Measurements from ENCODE around the gene PID1.
"Not testable (repeated sequence)": the region's sequence is repeated elsewhere in the genome, so short reads cannot be mapped to it uniquely, and the experiment has no call there.

Gene PID1

DNA sequence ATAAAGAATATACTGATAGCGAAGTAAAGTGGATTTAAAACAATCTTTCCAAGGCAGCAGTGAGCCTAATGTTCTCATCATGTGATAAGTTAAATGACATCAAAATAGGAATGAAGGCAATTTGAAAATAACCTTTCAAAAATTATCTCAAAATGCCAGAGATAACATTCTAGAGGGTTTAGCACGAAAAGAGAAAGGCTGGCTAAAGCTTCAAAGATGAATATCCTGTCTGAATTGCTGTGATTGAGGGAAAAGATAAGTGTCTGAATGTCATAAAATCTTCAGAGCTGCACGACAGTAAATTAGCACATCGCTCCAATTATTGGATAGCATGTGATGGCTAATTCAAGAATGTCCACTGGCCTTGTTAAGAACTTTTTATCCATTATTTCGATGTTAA, 159.3 kb downstream of the PID1 start:
- DNase-seq (ENCODE audit: low spot score), result no peak

DNA sequence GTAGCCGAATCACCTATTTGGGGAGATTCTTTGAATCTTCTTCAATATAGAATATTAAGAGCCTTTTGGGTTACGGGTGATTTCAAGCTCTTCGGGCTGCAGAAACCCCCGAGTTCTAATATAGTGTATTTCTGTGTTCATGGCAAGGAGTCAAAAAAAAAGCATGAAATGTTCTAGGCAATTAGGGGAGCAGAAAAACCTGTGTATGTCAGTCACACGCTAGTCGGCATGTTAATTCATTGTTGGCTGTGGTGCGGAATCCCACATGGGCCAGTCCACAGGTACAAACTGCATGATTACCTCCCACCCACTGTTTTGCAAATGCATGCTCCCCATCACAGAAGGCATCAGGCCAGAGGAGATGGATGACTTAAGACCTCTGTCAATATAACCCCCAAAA, 161.9 kb downstream of the PID1 start:
- no peak for DNase-seq (ENCODE audit: low spot score)

- no peak for DNase-seq (ENCODE audit: low spot score)
These were observed 163.5 kb downstream of the PID1 start for GRCh38 chr2:229107601-229108000.

DNA sequence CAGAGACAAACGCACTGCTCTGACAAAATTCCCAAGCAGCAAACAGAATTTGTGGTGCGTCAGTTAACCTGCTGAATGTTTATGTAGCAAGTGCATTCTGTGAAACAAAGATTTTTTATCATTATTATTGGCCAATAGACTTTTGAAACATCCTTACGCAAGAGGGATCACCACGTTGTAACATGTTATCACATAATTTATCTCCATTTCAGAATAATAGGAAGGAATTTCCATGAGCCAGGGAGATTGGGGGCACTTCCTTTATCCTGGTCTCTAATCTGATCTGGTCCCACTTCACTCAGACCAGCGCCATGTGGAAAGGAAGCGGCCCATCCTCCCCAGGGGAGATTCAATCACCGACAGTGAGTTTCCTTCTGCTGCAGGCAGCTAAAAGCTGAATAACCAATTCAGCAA, 166.1 kb downstream of the PID1 start:
- no peak for DNase-seq (ENCODE audit: low spot score)

- DNase-seq (ENCODE audit: low spot score), result no peak
These were observed 167.1 kb downstream of the PID1 start for GRCh38 chr2:229104025-229104424.

DNA sequence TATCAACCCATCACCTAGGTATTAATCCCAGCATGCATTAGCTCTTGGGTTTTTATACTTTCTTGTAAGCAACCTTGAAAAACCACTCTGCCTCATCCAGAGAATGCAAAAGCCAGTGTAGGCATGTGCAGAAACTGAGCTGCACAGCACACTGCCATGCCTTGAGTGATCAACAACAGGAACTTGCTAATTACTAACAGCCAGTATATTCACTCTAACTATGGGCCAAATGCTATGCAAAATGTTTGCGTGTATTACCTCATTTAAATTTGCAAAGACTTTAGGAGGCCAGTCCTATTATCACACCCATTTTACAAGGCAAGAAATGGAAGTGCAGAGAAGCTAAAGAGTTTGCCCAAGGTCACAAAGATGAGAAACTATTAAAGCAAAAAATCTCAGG, 169.8 kb downstream of the PID1 start:
- DNase-seq (ENCODE audit: low spot score), result no peak

- no peak for DNase-seq (ENCODE audit: low spot score)
These were observed 171.9 kb downstream of the PID1 start for GRCh38 chr2:229099231-229099630.

GRCh38 chr2:229098801-229099200, 172.3 kb downstream of the PID1 start:
- no peak for DNase-seq (ENCODE audit: low spot score)

DNA sequence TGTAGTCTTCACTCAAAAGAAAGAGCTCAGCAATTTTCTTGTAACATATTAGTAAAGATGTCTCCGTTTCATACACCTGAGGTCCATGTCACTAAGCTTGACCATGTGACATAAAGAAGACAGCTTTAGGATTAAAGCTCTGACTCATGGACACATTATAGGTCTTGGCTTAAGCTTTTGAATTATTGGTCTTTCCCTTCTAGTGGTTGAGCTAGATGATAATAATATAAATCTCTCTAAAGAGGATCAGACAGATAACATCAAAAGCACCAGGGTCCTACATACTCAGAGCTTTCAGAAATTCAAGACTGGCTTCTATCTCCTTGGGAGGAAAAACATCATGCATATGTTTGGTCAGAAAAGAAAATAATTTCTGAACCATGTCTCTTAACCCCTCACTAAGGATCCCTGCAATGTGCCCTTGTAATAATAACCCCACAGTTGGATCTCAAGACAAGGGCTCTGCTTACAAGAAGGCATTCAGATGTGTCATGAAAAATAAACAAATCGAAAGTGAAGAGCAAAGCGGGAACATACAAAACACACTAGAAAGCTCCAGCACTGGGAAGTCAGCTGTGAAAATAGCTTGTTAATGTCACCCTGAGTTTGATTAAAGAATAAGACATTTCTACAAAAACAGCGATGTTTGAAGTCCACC, 174.5 kb downstream of the PID1 start:
- no peak for DNase-seq (ENCODE audit: low spot score)

DNA sequence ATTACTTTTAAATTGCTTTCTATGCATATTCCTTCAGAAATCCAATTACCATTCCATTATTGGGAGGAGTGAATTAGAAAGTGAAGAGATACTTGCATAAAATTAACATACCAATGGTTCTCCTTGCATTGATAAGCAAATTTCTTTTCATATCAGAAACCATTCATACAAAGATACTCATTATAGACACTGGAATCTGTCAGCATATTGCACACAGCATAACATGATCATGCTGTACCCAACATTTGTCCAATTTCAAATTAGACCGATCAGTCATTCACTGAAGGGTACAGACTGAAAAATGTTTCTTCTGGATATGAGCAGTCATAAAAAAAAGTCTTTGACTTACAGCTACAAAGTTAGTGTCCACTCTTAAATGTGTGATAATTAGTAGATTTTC, 175.6 kb downstream of the PID1 start:
- DNase-seq (ENCODE audit: low spot score), result no peak

DNA sequence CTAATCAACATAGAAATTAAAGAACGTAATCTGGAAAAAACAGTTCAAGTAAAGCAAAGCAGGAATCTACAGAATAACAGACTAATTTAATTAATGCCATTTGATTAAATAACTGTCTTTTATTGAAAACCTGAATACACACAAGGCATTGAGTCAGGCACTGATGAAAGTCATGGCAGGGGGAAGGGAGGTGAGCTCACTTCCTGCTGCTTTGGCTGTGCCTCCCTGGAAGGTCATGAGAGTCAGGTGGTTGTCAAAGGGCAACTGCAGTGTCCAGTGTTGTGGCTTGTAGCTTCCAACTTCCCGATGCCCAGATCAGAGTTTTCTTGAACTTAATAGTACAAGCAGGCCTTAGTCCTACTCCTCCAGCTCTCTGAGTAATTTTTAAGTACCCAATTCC, 180.9 kb downstream of the PID1 start:
- no peak for DNase-seq (ENCODE audit: low spot score)

DNA sequence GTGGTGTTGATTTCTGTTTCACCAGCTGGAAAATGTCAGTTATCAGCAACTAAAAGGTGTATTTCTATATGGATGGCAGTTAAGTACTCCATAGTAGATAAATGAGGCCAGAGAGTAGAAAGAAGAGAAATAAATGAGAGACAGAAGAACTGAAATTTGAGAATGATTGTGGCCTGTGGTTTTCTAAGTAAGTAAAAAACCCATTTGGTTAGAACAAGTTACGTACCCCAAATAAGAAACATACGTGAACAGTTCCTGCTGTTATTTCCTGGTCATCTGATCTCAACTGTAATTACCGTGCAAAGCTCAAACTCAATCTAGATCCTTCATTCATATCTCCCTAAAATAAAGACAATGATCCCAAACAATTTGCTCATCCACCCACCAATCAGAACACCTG, 181.3 kb downstream of the PID1 start:
- no peak for DNase-seq (ENCODE audit: low spot score)

GRCh38 chr2:229088966-229089700, 182.0 kb downstream of the PID1 start:
- DNase-seq (ENCODE audit: low spot score), result no peak

DNA sequence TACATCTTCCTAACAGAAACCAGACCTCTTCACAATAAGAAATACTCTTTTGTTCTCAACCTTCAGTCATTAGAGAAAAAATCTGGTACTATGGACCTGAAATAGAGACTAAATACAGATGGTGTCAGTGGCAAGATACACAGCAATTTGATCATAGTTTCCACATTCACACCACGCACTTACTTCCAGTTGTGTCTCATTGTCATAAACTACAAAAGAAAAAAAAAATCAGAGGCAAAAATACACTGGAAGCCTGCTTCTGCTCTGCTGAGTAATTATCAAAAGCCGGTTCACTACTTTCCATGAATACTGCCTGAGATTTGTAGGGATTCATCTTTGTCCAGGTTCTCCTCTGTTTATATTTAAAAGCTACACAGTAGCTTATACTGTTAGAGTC, 182.6 kb downstream of the PID1 start:
- DNase-seq (ENCODE audit: low spot score), result no peak

GRCh38 chr2:229087843-229088516, 183.1 kb downstream of the PID1 start:
- no peak for DNase-seq (ENCODE audit: low spot score)

GRCh38 chr2:229087267-229087666, 183.8 kb downstream of the PID1 start:
- DNase-seq (ENCODE audit: low spot score), result no peak

- no peak for DNase-seq (ENCODE audit: low spot score)
These were observed 185.6 kb downstream of the PID1 start for GRCh38 chr2:229085439-229085838.

- DNase-seq (ENCODE audit: low spot score), result no peak
These were observed 186.6 kb downstream of the PID1 start for GRCh38 chr2:229084447-229084846.

DNA sequence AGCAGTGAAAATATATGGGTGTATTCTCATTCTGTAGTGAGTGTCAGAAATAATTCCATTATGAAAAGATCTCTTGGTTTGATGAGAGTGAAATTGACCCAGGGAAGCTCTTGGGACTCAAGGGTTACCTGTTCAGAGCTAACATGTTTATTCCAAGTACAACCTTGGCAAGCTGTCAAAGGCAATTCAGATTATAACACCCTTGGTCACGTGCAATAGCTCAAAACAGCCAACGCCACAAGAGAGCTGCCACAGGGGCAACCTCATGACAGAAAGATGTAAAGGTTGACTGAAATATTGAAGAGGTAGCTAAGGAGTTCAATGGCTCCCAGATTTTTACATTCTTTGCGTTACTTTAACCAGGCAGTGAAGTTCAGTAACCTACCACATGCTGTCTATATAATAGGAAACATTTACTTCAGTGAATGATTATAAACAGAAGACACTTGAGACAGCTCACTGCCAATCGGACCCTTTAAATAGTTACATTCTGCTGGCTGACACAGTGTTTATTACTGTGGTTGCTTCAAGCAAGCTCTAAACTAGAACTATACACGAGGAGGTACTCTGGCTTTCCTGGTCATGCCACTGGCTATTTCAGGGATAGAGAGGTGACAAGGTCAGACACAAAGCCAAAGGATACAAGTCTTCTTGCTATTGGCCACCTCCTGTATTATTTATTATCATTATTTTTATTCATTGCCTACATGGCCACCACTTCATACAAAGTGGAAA, 187.3 kb downstream of the PID1 start:
- no peak for DNase-seq (ENCODE audit: low spot score)

DNA sequence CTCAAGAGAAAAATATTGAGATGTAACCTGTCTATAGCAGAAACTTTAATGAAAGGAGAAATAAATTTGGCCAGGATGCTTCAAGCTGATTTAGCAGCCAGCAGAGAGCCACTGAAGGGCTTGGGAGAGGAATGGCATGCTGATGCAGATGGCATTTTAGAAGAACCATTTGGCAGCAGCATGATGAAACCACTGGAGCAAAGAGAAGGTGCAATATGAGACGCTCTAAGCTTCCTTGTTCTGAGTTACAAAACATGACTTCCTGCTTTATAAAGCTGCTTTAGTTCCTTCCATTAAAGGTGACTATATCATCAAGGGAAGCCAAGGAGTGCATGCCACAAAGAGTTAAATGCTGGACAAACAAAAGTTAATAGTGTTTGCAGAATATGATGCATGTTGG, 189.7 kb downstream of the PID1 start:
- no peak for DNase-seq (ENCODE audit: low spot score)

- no peak for DNase-seq (ENCODE audit: low spot score)
These were observed 190.9 kb downstream of the PID1 start for GRCh38 chr2:229080172-229080571.

- not testable (repeated sequence) for DNase-seq (ENCODE audit: low spot score)
These were observed 194.2 kb downstream of the PID1 start for GRCh38 chr2:229076886-229077285.

DNA sequence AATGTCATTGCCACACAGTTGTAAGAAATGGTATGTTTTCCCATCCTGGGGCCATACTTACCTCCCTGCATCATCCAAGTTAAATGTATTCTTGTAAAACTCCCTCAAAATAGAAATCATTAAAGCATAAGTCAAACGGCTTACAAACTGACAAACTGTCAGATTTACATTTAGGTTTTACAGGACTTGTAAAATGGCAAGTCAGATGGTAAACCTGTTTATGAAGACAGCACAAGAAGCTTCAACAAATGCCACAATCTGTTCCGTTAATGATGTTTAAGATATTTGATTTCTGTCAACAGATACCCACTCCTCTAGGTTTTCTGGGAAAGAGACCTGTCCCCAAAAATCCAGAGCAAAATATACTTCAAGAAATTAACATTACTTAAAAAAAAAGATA, 197.2 kb downstream of the PID1 start:
- DNase-seq (ENCODE audit: low spot score), result no peak
